Gastroesophageal sphincter (tissue), 4 donors: ENCODE measurements around the gene HBS1L. TPM values are rescaled to one million over a fixed set of nuclear protein-coding genes. Genes with fewer than 3 reads are reported as not detected.

Experiments
- ATAC-seq: fragments of 150-250 bp; one replicate; pipeline ENCODE4 v1.9.1; 2016; ENCODE audit warnings: mild to moderate bottlenecking, moderate library complexity
- H3K27ac ChIP-seq, 4 donors: fragments of 200-600 bp; sonication (generic) in 3 of 4; 1 replicate in 3 of 4; 2 replicates in 1 of 4; pipeline ENCODE4 v1.5.1; 2016 to 2019
- H3K27me3 ChIP-seq: fragments of 200-600 bp; sonication (generic); one replicate; pipeline ENCODE4 v1.5.1; 2019
- H3K36me3 ChIP-seq, 2 donors: fragments of 200-600 bp; sonication (generic); one replicate each; pipeline ENCODE4 v1.5.1; 2019; ENCODE audit warnings: control low read depth in 1 of 2
- H3K4me1 ChIP-seq, 3 donors: fragments of 200-600 bp; sonication (generic); 1 replicate in 2 of 3; 2 replicates in 1 of 3; pipeline ENCODE4 v1.5.1; 2016 to 2019; ENCODE audit warnings: control low read depth in 2 of 3
- H3K4me3 ChIP-seq, 2 donors: fragments of 200-600 bp; sonication (generic); one replicate each; pipeline ENCODE4 v1.5.1; 2019; ENCODE audit warnings: mild to moderate bottlenecking in 1 of 2, moderate library complexity in 1 of 2
- H3K9me3 ChIP-seq, 3 donors: fragments of 200-600 bp; sonication (generic); one replicate each; pipeline ENCODE4 v1.5.1; 2017 to 2019; ENCODE audit warnings: control low read depth in 2 of 3
- CTCF ChIP-seq, 4 experiments: fragments of 200-600 bp in 2 of 4; fragments of 450-650 bp in 2 of 4; sonication (generic) in 1 of 4; IDR thresholded peaks; one replicate each; pipeline ENCODE4 v1.5.1; 2017 to 2019; ENCODE audit warnings: antibody characterized with exemption in 4 of 4, mild to moderate bottlenecking in 2 of 4, moderate library complexity in 2 of 4
- EP300 ChIP-seq: sonication (generic); formaldehyde crosslinking; IDR thresholded peaks from one replicate; pipeline ENCODE4 v1.6.1; 2017; ENCODE audit warnings: antibody characterized with exemption, mild to moderate bottlenecking
- POLR2A ChIP-seq, 2 donors: fragments of 450-650 bp; IDR thresholded peaks; one replicate each; pipeline ENCODE4 v1.6.1; 2017; ENCODE audit warnings: antibody characterized with exemption in 2 of 2, mild to moderate bottlenecking in 2 of 2, moderate library complexity in 1 of 2
- POLR2AphosphoS5 ChIP-seq: sonication (generic); formaldehyde crosslinking; IDR thresholded peaks from one replicate; pipeline ENCODE4 v1.6.1; 2017; ENCODE audit warnings: antibody characterized with exemption
- WGBS, 2 donors: methylation state at CpG; one replicate each; pipeline ENCODE4 v1.1.5; 2018; ENCODE audit warnings: low coverage in 1 of 2; 5-methylcytosine and 5-hydroxymethylcytosine counted together
- total RNA-seq, 4 donors: library from RNA; depleted of rRNA; stranded (reverse); fragments of >200 nt; gene quantifications; one replicate each; pipeline ENCODE4 v1.1.0, GENCODE V29; 2016

Gene HBS1L
- total RNA-seq, 4 donors from 2014 or later, result 56.5 to 159 (median 67.6) TPM

GRCh38 chr6:134936476-134936875 is 118.1 kb downstream of the HBS1L start:
- 91 to 96% methylated on average over 5 of the region's 5 CpGs for WGBS, 2 donors

DNA sequence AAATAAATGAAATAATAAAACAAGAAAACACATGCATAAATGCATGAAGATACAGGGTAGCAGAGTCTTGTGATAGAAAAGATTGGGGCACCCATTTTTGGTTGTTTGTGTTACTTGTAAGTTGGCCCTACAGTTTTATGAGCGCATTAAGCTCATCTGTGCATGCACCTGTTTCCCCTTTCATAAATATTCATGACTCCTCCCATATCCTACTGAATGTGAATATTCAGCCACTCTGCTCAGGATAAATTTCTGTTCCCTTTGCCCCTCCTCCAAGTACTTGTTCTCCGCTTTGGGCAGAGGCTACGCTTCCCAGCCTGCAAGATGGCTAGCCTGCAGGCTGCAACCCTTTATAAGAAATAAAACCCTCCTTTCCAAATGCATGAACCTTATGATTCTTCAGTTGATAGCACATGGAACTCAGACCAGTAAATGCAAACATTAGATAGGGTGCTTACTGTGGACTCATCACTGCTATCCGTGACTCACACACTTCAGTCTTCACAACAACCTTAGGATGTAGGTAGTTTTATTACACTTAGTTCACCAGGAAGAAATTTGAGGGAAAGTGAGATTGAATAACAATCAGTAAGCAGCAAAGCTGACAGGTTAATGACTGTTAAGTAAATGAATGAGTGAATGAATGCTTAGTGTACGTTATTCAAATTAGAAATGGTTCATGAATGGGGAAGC is 119.7 kb downstream of the HBS1L start:
- Histone ChIP-seq H3K27me3 (no peaks in the 10 kb centered on the region), H3K36me3 (peaks cover 0 to 15% of the 10 kb centered on the region in 2 donors), H3K27ac (no peak overlapping the region), H3K4me1 (peaks cover 2 to 12% (median 10%) of the 10 kb centered on the region in 3 donors), H3K9me3 (no peaks in the 10 kb centered on the region), H3K4me3 (no peak overlapping the region)
- ATAC-seq, result no peak
- TF ChIP-seq EP300 (no peak), POLR2A (IDR thresholded peaks at IDR 0.05) (no peak), CTCF (IDR thresholded peaks at IDR 0.05) (no peak), POLR2AphosphoS5 (no peak)
- 80 to 96% methylated on average over 3 to 5 of the region's 5 CpGs for WGBS, 2 donors

More at GRCh38 chr6:134936476-134936875, 118.1 kb downstream of the HBS1L start:
- H3K27ac ChIP-seq, result no peak overlapping the region
- no peaks in the 10 kb centered on the region for H3K27me3 ChIP-seq
- H3K4me3 ChIP-seq, result no peak overlapping the region
- peaks cover 0 to 15% of the 10 kb centered on the region in 2 donors for H3K36me3 ChIP-seq
- no peak for ATAC-seq
- no peaks in the 10 kb centered on the region for H3K9me3 ChIP-seq
- peaks cover 2 to 12% (median 10%) of the 10 kb centered on the region in 3 donors for H3K4me1 ChIP-seq
- TF ChIP-seq CTCF (IDR thresholded peaks at IDR 0.05) (no peak), POLR2AphosphoS5 (no peak), POLR2A (IDR thresholded peaks at IDR 0.05) (no peak), EP300 (no peak)

DNA sequence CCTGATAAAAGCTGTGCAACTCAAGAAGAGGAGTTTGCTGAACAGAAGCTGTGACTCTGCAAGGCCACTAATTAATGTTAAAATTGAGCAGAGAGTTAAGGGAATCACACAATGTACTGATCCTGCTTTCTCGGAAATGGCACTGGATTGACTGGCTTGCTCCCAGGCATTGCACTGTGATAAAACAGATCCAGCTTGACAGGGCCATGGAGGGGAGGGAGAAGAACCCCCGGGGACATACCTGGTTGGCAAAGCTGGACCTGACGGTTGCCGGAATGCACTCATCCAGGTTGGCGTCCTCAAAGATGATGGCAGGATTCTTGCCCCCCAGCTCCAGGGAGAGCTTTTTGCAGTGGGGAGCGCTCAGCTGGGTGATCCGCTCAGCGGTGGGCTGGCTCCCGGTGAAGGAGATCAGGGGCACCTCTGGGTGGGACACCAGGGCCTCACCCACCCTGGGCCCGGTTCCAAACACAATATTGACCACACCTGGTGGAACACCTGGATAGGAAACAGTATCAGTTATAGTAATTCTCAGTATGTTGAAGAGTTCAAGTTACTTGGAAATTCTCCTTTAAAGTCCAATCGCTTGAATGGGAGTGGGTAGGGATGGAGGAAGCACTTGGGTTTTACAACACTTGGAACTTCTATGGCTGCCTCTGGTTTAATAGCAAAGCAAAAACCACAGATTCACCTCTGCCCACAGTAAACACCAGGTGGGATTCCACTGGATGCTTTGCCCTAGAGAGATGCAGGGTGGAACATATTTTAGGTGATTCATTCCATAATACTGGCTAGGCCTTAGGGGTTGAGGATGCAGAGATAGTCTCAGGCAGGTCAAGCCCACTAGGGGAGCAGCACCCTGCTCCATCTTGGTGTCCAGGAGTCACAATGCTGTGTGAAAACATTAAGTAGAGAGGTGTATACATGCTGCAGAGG is 121.8 kb downstream of the HBS1L start:
- Histone ChIP-seq H3K9me3 (no peaks in the 10 kb centered on the region), H3K4me3 (no peak overlapping the region), H3K27ac (no peak overlapping the region), H3K4me1 (peaks cover 2 to 11% (median 8%) of the 10 kb centered on the region in 3 donors), H3K27me3 (no peaks in the 10 kb centered on the region), H3K36me3 (peaks cover 0 to 19% of the 10 kb centered on the region in 2 donors)
- 67 to 88% methylated on average over 1 to 5 of the region's 11 CpGs for WGBS, 2 donors
- no peak for ATAC-seq
- no peak for TF ChIP-seq POLR2A (IDR thresholded peaks at IDR 0.05)
- TF ChIP-seq POLR2AphosphoS5, result no peak
- TF ChIP-seq CTCF (IDR thresholded peaks at IDR 0.05), result no peak

DNA sequence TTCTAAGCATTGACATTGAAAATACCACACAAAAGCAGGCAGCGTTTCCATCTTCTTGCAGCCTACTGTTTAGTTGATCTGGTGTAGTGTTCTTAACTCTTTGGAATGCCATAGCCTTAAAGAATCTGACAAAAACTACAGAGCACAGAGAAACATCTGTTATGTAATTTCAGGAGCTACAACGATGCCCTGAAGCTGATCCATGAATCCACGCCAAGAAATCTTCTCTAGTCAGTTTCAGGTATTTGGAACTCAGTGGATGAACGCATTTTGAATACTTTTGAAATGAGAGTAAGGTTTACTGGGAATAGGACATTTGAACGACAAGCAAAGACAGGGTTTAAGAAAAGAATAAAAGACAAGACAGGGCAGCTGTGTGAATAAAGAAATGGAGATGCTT is 122.5 kb downstream of the HBS1L start:
- WGBS, 2 donors, result 19 to 80% methylated on average over 5 of the region's 5 CpGs
- Histone ChIP-seq H3K4me1 (peaks cover under 1 to 4% (median under 1%) of the 10 kb centered on the region in 3 donors), H3K4me3 (no peak overlapping the region), H3K27ac (no peak overlapping the region), H3K27me3 (no peaks in the 10 kb centered on the region), H3K9me3 (no peaks in the 10 kb centered on the region), H3K36me3 (peaks cover 0 to 19% of the 10 kb centered on the region in 2 donors)
- ATAC-seq, result no peak
- no peak for TF ChIP-seq EP300
- no peak for TF ChIP-seq POLR2AphosphoS5
- TF ChIP-seq POLR2A (IDR thresholded peaks at IDR 0.05), result no peak
- TF ChIP-seq CTCF (IDR thresholded peaks at IDR 0.05), result no peak
